ENCODE results near the gene KRT13. TPM values are rescaled to one million over a fixed set of nuclear protein-coding genes. Genes with fewer than 3 reads are reported as not detected.

KRT13 gene
- total and polyA plus RNA-seq, 9 of the 15 experiments (the other 6 are each of a cell fraction or from before 2014, with no cell fraction given), result 0.11 to 1.1 (median 0.24) TPM; not detected in 3

DNA sequence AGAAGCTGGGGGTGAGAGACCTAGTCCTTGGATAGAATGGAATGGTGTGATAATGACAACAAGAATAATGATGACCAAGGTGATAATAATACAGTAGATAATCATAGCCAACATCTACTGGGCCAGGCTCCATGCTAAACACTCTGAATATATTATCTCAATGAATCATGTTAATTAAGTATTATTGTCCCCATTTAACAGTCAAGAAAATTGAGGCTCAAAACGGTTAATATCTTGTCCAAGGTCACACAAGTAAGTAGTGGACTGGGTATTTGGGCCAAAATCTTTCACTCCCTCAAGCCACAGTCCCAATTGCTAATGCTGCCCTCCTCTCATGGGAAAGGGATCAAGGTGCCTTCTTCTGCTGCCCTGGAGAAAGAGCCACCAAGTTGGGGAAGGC is 26.6 kb upstream of the KRT13 start (continued):
- TF ChIP-seq ETV1 (tag; conservative IDR thresholded peaks at IDR 0.05; ENCODE audit: low read depth), result no peak
- TF ChIP-seq CREBBP (IDR thresholded peaks at IDR 0.05; ENCODE audit: low read depth, low read length), result no peak
- no peak for TF ChIP-seq ZNF274 (IDR thresholded peaks at IDR 0.05; ENCODE audit: borderline replicate concordance, low read depth, low read length)
- peak; percentile 41; the same call in 1 of the 2 replicates for TF ChIP-seq ESRRA (IDR thresholded peaks at IDR 0.05; ENCODE audit: borderline replicate concordance, low read depth)
- no peak for TF ChIP-seq POLR2A (conservative IDR thresholded peaks at IDR 0.05)
- no peak for TF ChIP-seq TARDBP (IDR thresholded peaks at IDR 0.05)
- TF ChIP-seq BCOR (IDR thresholded peaks at IDR 0.05), result peak; percentile 66; the same call in 1 of the 2 replicates
- no peak for TF ChIP-seq ARID2 (IDR thresholded peaks at IDR 0.05)
- no peak for TF ChIP-seq PHTF2 (CRISPR knock-in tag; IDR thresholded peaks at IDR 0.05)
- no peak for TF ChIP-seq POU5F1 (IDR thresholded peaks at IDR 0.05; ENCODE audit: borderline replicate concordance, low read depth, low read length, partially characterized antibody)
- no peak for TF ChIP-seq STAT5B (CRISPR knock-in tag; IDR thresholded peaks at IDR 0.05)
- TF ChIP-seq MED1 (CRISPR knock-in tag; IDR thresholded peaks at IDR 0.05; ENCODE audit: borderline replicate concordance), result no peak
- TF ChIP-seq HEY1 (CRISPR knock-in tag; IDR thresholded peaks at IDR 0.05; ENCODE audit: borderline replicate concordance), result no peak
- no peak for TF ChIP-seq XRCC5 (IDR thresholded peaks at IDR 0.05; ENCODE audit: low read depth, low read length)
- TF ChIP-seq THRAP3 (IDR thresholded peaks at IDR 0.05; ENCODE audit: borderline replicate concordance), result no peak
- no peak for TF ChIP-seq ZNF644 (tag; IDR thresholded peaks at IDR 0.05; ENCODE audit: low read depth)
- TF ChIP-seq, protein P1, sequence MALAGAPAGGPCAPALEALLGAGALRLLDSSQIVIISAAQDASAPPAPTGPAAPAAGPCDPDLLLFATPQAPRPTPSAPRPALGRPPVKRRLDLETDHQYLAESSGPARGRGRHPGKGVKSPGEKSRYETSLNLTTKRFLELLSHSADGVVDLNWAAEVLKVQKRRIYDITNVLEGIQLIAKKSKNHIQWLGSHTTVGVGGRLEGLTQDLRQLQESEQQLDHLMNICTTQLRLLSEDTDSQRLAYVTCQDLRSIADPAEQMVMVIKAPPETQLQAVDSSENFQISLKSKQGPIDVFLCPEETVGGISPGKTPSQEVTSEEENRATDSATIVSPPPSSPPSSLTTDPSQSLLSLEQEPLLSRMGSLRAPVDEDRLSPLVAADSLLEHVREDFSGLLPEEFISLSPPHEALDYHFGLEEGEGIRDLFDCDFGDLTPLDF (CRISPR knock-in tag; IDR thresholded peaks at IDR 0.05), result no peak
- TF ChIP-seq SMARCA5 (IDR thresholded peaks at IDR 0.05), result 0 out of 2 replicates have a peak, but pooled peaks have one; percentile 27
- no peak for TF ChIP-seq NFATC3 (IDR thresholded peaks at IDR 0.05)
- TF ChIP-seq, protein P2, sequence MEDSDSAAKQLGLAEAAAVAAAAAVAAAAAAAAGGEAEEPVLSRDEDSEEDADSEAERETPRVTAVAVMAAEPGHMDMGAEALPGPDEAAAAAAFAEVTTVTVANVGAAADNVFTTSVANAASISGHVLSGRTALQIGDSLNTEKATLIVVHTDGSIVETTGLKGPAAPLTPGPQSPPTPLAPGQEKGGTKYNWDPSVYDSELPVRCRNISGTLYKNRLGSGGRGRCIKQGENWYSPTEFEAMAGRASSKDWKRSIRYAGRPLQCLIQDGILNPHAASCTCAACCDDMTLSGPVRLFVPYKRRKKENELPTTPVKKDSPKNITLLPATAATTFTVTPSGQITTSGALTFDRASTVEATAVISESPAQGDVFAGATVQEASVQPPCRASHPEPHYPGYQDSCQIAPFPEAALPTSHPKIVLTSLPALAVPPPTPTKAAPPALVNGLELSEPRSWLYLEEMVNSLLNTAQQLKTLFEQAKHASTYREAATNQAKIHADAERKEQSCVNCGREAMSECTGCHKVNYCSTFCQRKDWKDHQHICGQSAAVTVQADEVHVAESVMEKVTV (CRISPR knock-in tag; IDR thresholded peaks at IDR 0.05), result no peak
